ENCODE data around the gene ATF6. TPM values are rescaled to one million over a fixed set of nuclear protein-coding genes. Genes with fewer than 3 reads are reported as not detected.

The ATF6 gene
- polyA plus RNA-seq, 2 of the 4 experiments (the other 2 are of a cell fraction): 8.6 to 28.0 TPM

DNA sequence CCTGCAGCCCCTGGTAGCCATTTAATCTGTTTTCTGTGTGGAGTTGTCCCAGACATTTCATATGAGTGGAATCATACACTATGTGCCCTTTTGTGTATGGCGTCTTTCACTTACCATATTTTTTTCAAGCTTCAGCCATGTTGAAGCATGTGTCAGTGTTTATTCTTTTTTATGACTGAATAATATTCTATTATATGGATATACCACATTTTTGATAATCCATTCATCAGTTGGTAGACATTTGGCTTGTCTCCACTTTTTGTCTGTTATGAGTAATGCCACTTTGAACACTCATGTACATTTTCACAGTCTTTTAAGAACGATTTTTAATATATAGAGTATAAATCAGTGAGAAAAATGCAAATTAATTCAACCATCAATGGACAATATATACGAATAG, 44.7 kb downstream of the ATF6 start:
- no peak overlapping the region for H3K27ac ChIP-seq
- FAIRE-seq (no peak), DNase-seq (ENCODE audit: low read depth in 1 of 2, low spot score in 1 of 2) (no peak), ATAC-seq (no peak)
- POLR2A ChIA-PET: no interaction called here
- TF ChIP-seq CEBPB (IDR thresholded peaks at IDR 0.05): no peak
- TF ChIP-seq, protein P1, sequence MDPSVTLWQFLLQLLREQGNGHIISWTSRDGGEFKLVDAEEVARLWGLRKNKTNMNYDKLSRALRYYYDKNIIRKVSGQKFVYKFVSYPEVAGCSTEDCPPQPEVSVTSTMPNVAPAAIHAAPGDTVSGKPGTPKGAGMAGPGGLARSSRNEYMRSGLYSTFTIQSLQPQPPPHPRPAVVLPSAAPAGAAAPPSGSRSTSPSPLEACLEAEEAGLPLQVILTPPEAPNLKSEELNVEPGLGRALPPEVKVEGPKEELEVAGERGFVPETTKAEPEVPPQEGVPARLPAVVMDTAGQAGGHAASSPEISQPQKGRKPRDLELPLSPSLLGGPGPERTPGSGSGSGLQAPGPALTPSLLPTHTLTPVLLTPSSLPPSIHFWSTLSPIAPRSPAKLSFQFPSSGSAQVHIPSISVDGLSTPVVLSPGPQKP (IDR thresholded peaks at IDR 0.05; ENCODE audit: low read depth, low read length): no peak
- no peak for TF ChIP-seq MAZ (IDR thresholded peaks at IDR 0.05; ENCODE audit: borderline replicate concordance, low read depth, low read length)
- TF ChIP-seq HOXB13 (CRISPR knock-in tag; IDR thresholded peaks at IDR 0.05; ENCODE audit: low read depth): no peak
- TF ChIP-seq RNF2 (IDR thresholded peaks at IDR 0.05; ENCODE audit: borderline replicate concordance, low read depth): no peak
- no peak for TF ChIP-seq ZNF302 (CRISPR knock-in tag; IDR thresholded peaks at IDR 0.05)
- TF ChIP-seq, protein P2, sequence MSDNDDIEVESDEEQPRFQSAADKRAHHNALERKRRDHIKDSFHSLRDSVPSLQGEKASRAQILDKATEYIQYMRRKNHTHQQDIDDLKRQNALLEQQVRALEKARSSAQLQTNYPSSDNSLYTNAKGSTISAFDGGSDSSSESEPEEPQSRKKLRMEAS (IDR thresholded peaks at IDR 0.05): no peak
- no peak for TF ChIP-seq ZC3H11A (IDR thresholded peaks at IDR 0.05)
- TF ChIP-seq HOXB5 (CRISPR knock-in tag; IDR thresholded peaks at IDR 0.05): no peak
- TF ChIP-seq CBX2 (IDR thresholded peaks at IDR 0.05; ENCODE audit: borderline replicate concordance, low read depth): no peak
- TF ChIP-seq FOXS1 (CRISPR knock-in tag; IDR thresholded peaks at IDR 0.05): no peak
- no peak for TF ChIP-seq CHD2 (IDR thresholded peaks at IDR 0.05; ENCODE audit: low read length, partially characterized antibody)
- TF ChIP-seq, protein P3, sequence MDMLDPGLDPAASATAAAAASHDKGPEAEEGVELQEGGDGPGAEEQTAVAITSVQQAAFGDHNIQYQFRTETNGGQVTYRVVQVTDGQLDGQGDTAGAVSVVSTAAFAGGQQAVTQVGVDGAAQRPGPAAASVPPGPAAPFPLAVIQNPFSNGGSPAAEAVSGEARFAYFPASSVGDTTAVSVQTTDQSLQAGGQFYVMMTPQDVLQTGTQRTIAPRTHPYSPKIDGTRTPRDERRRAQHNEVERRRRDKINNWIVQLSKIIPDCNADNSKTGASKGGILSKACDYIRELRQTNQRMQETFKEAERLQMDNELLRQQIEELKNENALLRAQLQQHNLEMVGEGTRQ (IDR thresholded peaks at IDR 0.05): no peak
- TF ChIP-seq, protein P4, sequence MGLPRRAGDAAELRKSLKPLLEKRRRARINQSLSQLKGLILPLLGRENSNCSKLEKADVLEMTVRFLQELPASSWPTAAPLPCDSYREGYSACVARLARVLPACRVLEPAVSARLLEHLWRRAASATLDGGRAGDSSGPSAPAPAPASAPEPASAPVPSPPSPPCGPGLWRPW (IDR thresholded peaks at IDR 0.05): no peak
- 86% methylated on average over 3 of the region's 3 CpGs for WGBS (ENCODE audit: missing lambda C conversion rate)
- CTCF ChIA-PET: interaction anchor here (0.6 to 1.3 kb wide), 2 partner anchors 19 to 216 kb away, joined by 3 to 7 read pairs; no protein-coding TSS in a partner anchor
- H3K4me3 ChIP-seq: no peak overlapping the region
- H3K9me3 ChIP-seq: peaks cover 5% of the 10 kb centered on the region; the same call in 1 of the 3 replicates
- no peaks in the 10 kb centered on the region for H3K4me1 ChIP-seq
- H3K4me2 ChIP-seq: no peak overlapping the region

DNA sequence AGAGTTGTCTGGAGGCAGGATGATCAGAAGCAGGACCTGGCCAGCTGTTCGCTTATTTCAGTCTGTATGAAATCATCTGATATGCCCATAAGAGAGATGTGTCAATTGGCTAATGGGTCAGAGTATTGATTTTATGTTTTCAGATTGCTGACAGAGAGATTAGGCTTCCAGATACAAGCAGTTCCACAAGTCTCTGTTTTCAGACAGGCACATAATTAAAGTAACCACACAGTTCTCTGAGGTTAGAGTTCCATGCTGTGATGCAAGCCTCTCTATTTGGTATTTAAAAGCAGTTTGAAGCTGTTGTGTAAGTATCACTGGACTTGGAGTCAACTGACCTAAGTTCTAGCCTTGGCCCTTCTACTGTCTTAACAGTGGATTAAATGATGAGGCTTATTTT, 50.1 kb downstream of the ATF6 start:
- CTCF ChIA-PET: interaction anchor here (1.2 kb wide), 1 partner anchor 24 kb away, joined by 4 read pairs; no protein-coding TSS in a partner anchor
- POLR2A ChIA-PET: no interaction called here
- 94% methylated on average over 1 of the region's 1 CpG for WGBS (ENCODE audit: missing lambda C conversion rate)
- Histone ChIP-seq H3K4me1 (no peaks in the 10 kb centered on the region), H3K4me3 (no peak overlapping the region), H3K4me2 (no peak overlapping the region), H3K27ac (no peak overlapping the region), H3K9me3 (no peaks in the 10 kb centered on the region)
- FAIRE-seq (no peak), ATAC-seq (no peak), DNase-seq (ENCODE audit: low read depth in 1 of 2, low spot score in 1 of 2) (no peak)
- TF ChIP-seq HOXA7 (CRISPR knock-in tag; IDR thresholded peaks at IDR 0.05): no peak
- TF ChIP-seq SREBF2 (IDR thresholded peaks at IDR 0.05): no peak
- TF ChIP-seq, protein P5, sequence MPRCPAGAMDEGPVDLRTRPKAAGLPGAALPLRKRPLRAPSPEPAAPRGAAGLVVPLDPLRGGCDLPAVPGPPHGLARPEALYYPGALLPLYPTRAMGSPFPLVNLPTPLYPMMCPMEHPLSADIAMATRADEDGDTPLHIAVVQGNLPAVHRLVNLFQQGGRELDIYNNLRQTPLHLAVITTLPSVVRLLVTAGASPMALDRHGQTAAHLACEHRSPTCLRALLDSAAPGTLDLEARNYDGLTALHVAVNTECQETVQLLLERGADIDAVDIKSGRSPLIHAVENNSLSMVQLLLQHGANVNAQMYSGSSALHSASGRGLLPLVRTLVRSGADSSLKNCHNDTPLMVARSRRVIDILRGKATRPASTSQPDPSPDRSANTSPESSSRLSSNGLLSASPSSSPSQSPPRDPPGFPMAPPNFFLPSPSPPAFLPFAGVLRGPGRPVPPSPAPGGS (IDR thresholded peaks at IDR 0.05): no peak
- TF ChIP-seq, protein P3 (IDR thresholded peaks at IDR 0.05): no peak
- no peak for TF ChIP-seq TP53 (CRISPR knock-in tag; IDR thresholded peaks at IDR 0.05)
- TF ChIP-seq RAD21 (conservative IDR thresholded peaks at IDR 0.05 in 1 of 2, IDR thresholded peaks at IDR 0.05 in 1 of 2): no peak
- TF ChIP-seq TFCP2L1 (CRISPR knock-in tag; IDR thresholded peaks at IDR 0.05): no peak
- no peak for TF ChIP-seq RARB (CRISPR knock-in tag; IDR thresholded peaks at IDR 0.05)
- TF ChIP-seq MAZ (IDR thresholded peaks at IDR 0.05; ENCODE audit: borderline replicate concordance, low read depth, low read length): no peak
- TF ChIP-seq BHLHE40 (IDR thresholded peaks at IDR 0.05; ENCODE audit: low read depth, low read length): no peak
- no peak for TF ChIP-seq CEBPB (IDR thresholded peaks at IDR 0.05)
- no peak for TF ChIP-seq ZSCAN20 (CRISPR knock-in tag; IDR thresholded peaks at IDR 0.05)
- TF ChIP-seq POLR2A (IDR thresholded peaks at IDR 0.05; ENCODE audit: low read length): no peak
- no peak for TF ChIP-seq CBX2 (IDR thresholded peaks at IDR 0.05; ENCODE audit: borderline replicate concordance, low read depth)
- TF ChIP-seq CHD2 (IDR thresholded peaks at IDR 0.05; ENCODE audit: low read length, partially characterized antibody): no peak
